ENCODE data around the gene RELB.
A peak's percentile ranks its signal among the peaks of the same experiment; 100 is the strongest.

RELB gene

DNA sequence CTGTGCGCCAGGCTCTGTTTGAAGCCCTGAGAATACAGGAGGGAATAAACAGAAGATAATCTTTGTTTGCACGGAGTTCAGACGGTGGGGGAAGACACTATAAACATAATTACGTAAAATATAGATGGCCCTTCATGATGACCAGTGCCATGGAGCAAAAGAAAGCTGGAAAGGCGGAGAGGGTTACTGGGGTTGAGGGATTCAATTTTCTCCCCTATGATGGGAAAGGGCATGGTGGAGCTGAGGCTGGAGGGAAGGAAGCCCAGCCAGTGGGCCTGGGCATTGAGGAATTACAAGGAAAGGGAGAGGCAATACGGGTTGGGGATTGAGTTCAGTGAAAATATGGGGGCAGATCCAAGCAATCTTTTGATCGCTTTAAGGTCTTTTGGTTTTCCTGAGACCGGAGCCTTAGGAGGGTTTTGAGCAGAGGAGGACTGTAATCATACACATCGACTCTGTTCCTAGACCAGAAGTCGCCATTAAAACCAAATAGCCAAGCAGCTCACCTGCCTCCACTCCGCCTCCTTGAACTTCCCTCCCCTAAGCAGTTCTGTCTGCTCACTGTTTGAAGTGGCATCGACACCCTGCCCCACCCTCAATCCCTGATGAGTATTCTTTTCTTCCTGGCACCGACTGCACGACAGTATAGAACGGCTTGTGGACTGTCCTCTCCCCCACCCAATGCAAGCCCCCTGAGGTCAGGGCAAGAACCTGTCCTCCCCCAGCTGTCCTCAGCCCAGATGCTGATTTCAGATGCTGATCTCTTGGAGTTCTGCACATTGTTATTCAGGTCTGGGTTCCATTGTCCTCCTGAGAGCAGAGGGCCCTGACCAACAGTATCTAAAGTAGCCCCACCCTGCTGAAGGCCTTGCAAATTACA, 75.8 kb downstream of the RELB start:
- peaks cover 16 to 39% of the 10 kb centered on the region in 2 donors for H3K4me1 ChIP-seq (ENCODE audit: control insufficient read depth in 1 of 2, insufficient read depth in 2 of 2, low read length in 2 of 2)
- peaks cover 5 to 6% of the 10 kb centered on the region in 2 donors for H3K36me3 ChIP-seq (ENCODE audit: control insufficient read depth in 1 of 2, insufficient read depth in 2 of 2, low read length in 2 of 2)
- no peaks in the 10 kb centered on the region for H3K27me3 ChIP-seq (ENCODE audit: low read depth, low read length)
- H3K27ac ChIP-seq (ENCODE audit: low read length): peak overlapping the region; percentile 19
- H3K4me3 ChIP-seq (ENCODE audit: low read depth in 1 of 2, low read length in 2 of 2): peak overlapping the region; percentile 33 to 68
- H3K9me3 ChIP-seq (ENCODE audit: control insufficient read depth in 1 of 2, low read length in 2 of 2): no peaks in the 10 kb centered on the region

DNA sequence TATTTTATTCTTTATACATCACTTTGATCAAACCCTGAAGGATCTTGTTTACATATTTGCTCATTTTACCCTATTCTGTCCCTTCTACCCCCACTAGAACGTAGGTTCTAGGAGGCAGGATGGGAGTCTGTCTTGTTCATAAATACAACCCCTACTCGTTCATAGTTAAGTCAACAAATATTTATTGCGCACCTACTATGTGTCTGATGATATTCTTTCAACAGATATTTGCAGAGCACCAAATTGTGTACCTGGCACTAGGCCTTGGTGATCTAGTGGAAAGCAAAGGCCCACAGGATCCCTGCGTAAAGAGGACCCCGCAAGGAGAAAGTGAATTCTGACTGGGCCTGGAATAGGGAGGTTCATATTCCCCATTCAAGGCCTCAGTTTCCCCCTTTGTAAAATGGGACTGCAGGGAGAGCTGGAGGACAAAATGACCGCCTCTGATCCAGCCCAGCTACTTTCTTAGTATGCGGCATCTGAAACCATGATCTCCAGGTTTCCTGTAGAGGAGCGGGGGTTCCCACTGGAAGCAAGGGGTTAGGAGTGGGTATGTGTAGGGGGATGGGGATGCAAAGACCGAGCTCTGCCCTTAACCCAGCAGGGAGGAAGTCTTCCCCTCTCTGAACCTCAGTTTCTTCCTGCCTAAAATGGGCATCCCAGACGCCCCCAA, 77.3 kb downstream of the RELB start:
- Histone ChIP-seq H3K27ac (ENCODE audit: low read length) (no peak overlapping the region), H3K27me3 (ENCODE audit: low read depth, low read length) (no peaks in the 10 kb centered on the region), H3K4me3 (ENCODE audit: low read depth in 1 of 2, low read length in 2 of 2) (peak overlapping the region; percentile 96 to 97), H3K9me3 (ENCODE audit: control insufficient read depth in 1 of 2, low read length in 2 of 2) (no peaks in the 10 kb centered on the region), H3K4me1 (ENCODE audit: control insufficient read depth in 1 of 2, insufficient read depth in 2 of 2, low read length in 2 of 2) (peaks cover 16 to 39% of the 10 kb centered on the region in 2 donors), H3K36me3 (ENCODE audit: control insufficient read depth in 1 of 2, insufficient read depth in 2 of 2, low read length in 2 of 2) (peaks cover 8 to 10% of the 10 kb centered on the region in 2 donors)

DNA sequence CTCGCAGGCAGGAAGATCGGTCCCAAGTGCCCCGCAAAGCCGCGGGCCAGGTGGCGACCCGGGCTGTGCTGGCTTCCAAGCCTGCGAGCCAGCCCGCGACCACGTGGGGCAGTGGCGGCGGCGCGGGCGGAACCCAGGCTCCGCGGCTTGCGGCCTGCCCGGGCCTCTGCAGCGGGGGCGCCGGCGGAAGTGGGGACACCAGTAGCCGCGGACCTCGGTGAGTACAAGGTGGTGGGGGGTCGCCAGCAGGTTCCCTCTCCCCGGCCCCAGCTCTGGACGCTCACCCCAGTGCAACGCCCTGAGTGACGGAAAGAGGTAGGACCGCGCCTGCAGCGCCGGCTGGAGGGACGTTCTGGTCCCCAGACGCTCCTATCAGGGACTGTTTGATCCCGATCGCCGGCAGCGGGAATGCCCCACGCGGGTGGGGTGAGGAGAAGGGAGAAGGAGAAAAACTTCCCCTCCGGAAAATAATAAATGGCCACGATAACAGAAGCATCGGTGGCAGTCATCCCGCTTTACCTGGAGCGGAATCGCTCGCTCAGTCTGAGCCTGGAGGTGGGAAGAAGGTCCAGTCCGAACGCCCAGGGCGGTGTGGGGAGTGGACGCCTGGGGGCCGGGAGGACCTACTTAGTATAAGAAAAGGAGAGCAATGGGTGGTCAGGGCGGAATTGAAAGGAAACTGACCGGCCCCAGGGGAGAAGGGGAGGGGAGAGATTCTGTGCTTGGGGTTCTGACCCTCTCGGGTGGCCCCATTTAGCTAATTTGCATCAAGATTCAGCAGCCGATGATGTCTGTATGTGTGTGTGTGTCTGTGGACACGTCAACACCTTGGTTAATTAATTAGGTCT, 78.0 kb downstream of the RELB start, which contains the start of gene GEMIN7:
Gene GEMIN7 (plus strand): TSS at position 198 of the 848 bp plus-strand sequence. CDS start 10,855 bp downstream, outside the sequence.
- peak within 1 kb of the TSS; percentile 96 to 97 for H3K4me3 ChIP-seq (ENCODE audit: low read depth in 1 of 2, low read length in 2 of 2)
- H3K27me3 ChIP-seq (ENCODE audit: low read depth, low read length): no peaks in the 10 kb centered on the region
- peak within 1 kb of the TSS; percentile 73 for H3K27ac ChIP-seq (ENCODE audit: low read length)
- no peaks in the 10 kb centered on the region for H3K9me3 ChIP-seq (ENCODE audit: control insufficient read depth in 1 of 2, low read length in 2 of 2)
- H3K4me1 ChIP-seq (ENCODE audit: control insufficient read depth in 1 of 2, insufficient read depth in 2 of 2, low read length in 2 of 2): peaks cover 16 to 39% of the 10 kb centered on the region in 2 donors
- H3K36me3 ChIP-seq (ENCODE audit: control insufficient read depth in 1 of 2, insufficient read depth in 2 of 2, low read length in 2 of 2): peaks cover 8 to 10% of the 10 kb centered on the region in 2 donors

DNA sequence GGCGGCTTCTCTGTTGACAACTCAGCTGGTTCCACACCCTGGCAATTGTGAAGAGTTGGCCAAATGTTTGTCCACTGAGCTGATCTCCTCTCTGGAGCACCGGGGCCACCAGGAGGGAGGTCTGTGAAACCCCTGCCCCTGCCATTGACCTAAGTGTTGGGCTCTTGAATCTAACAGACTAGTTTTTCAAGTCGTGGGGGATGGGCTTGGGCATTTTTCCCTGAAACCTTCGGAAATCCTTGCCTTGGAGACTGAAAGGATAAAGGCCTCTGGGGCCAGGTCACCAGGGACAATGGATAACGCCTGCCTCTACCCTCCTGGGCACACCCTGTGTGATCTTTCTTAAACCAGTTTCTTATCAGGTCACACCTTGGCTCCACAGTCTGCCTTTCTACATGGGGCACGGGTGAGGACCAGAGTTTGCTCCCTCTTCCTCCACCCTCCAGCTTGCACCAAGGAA, 78.7 kb downstream of the RELB start:
- peak overlapping the region; percentile 96 to 97 for H3K4me3 ChIP-seq (ENCODE audit: low read depth in 1 of 2, low read length in 2 of 2)
- H3K4me1 ChIP-seq (ENCODE audit: control insufficient read depth in 1 of 2, insufficient read depth in 2 of 2, low read length in 2 of 2): peaks cover 16 to 39% of the 10 kb centered on the region in 2 donors
- peak overlapping the region; percentile 73 for H3K27ac ChIP-seq (ENCODE audit: low read length)
- peaks cover 8 to 11% of the 10 kb centered on the region in 2 donors for H3K36me3 ChIP-seq (ENCODE audit: control insufficient read depth in 1 of 2, insufficient read depth in 2 of 2, low read length in 2 of 2)
- H3K27me3 ChIP-seq (ENCODE audit: low read depth, low read length): no peaks in the 10 kb centered on the region
- H3K9me3 ChIP-seq (ENCODE audit: control insufficient read depth in 1 of 2, low read length in 2 of 2): no peaks in the 10 kb centered on the region

DNA sequence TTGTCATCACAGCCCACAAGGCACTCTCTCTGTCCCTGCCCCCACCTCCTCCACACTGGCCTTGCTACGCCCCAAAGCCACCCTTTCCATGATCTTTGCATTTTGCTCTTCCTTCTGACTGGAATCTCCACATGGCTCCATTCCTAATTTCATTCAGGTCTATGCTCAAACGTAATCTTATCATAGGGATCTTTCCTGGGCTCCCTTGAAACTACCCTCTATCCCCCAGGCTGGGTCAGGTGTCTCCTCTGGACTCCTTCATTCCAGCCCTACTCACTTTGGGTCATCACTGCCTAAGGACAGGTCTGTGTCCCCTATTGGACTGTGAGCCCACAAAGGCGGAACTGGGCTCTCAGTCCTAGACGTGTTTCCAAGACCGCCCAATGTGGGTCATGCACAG, 80.9 kb downstream of the RELB start:
- H3K4me1 ChIP-seq (ENCODE audit: control insufficient read depth in 1 of 2, insufficient read depth in 2 of 2, low read length in 2 of 2): peaks cover 11 to 22% of the 10 kb centered on the region in 2 donors
- H3K9me3 ChIP-seq (ENCODE audit: control insufficient read depth in 1 of 2, low read length in 2 of 2): no peaks in the 10 kb centered on the region
- peaks cover 8 to 23% of the 10 kb centered on the region in 2 donors for H3K36me3 ChIP-seq (ENCODE audit: control insufficient read depth in 1 of 2, insufficient read depth in 2 of 2, low read length in 2 of 2)
- H3K27ac ChIP-seq (ENCODE audit: low read length): no peak overlapping the region
- no peaks in the 10 kb centered on the region for H3K27me3 ChIP-seq (ENCODE audit: low read depth, low read length)
- no peak overlapping the region for H3K4me3 ChIP-seq (ENCODE audit: low read depth in 1 of 2, low read length in 2 of 2)

DNA sequence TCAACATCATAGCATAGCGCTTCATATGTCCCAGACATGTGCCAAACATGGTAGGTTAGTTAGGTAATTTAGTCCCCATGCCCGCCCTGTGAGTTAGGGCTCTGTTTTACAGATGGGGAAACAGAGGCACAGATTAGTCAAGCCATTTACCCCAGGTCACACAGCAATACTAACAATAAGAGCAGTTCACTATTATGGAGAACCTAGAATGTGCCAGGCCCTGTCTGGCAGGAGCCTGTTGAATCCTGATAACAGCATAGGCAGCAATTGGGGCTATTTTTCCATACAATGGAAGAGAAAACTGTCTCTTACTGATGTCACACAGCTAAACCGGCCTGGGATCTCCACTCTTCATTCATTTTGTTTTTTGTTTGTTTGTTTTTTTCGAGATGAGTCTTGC, 85.2 kb downstream of the RELB start:
- Histone ChIP-seq H3K36me3 (ENCODE audit: control insufficient read depth in 1 of 2, insufficient read depth in 2 of 2, low read length in 2 of 2) (peaks cover 8 to 27% of the 10 kb centered on the region in 2 donors), H3K4me3 (ENCODE audit: low read depth in 1 of 2, low read length in 2 of 2) (no peak overlapping the region), H3K27me3 (ENCODE audit: low read depth, low read length) (no peaks in the 10 kb centered on the region), H3K27ac (ENCODE audit: low read length) (no peak overlapping the region), H3K9me3 (ENCODE audit: control insufficient read depth in 1 of 2, low read length in 2 of 2) (no peaks in the 10 kb centered on the region), H3K4me1 (ENCODE audit: control insufficient read depth in 1 of 2, insufficient read depth in 2 of 2, low read length in 2 of 2) (peaks cover 0 to 10% of the 10 kb centered on the region in 2 donors)

DNA sequence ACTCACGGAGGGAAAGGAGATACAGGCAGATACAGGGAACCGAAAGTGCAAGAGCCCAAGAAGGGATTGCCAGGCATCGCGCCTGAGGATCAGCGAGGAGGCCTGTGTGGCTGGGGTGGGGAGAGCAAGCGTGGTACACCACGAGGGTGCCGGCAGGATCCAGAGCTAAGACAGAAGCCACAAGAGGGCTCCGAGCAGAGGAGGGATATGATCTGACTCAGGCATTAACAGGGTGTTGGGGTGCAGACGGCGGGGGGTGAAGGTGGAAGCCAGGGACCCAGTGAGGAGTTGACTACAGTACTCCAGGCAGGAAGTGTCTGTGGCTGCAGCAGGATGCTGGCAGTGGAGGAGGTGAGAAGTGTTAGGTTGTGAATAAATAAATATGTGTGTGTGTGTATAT, 86.3 kb downstream of the RELB start:
- Histone ChIP-seq H3K36me3 (ENCODE audit: control insufficient read depth in 1 of 2, insufficient read depth in 2 of 2, low read length in 2 of 2) (peaks cover 0 to 18% of the 10 kb centered on the region in 2 donors), H3K27me3 (ENCODE audit: low read depth, low read length) (no peaks in the 10 kb centered on the region), H3K27ac (ENCODE audit: low read length) (no peak overlapping the region), H3K9me3 (ENCODE audit: control insufficient read depth in 1 of 2, low read length in 2 of 2) (no peaks in the 10 kb centered on the region), H3K4me3 (ENCODE audit: low read depth in 1 of 2, low read length in 2 of 2) (no peak overlapping the region), H3K4me1 (ENCODE audit: control insufficient read depth in 1 of 2, insufficient read depth in 2 of 2, low read length in 2 of 2) (peaks cover 0 to 10% of the 10 kb centered on the region in 2 donors)

Data from muscle layer of duodenum (tissue), 2 donors.